Fibroblast of pulmonary artery (primary cell): ENCODE measurements around the gene ATP6V0B.

ENCODE experiments used
- DNase-seq: peaks from one replicate; pipeline ENCODE4 v3.0.0-alpha.2; 2010; ENCODE audit warnings: low read depth
- H3K4me3 ChIP-seq: replicated peaks from 2 replicates; pipeline ENCODE4 v1.5.1; 2011; ENCODE audit warnings: low read depth, mild to moderate bottlenecking, control low read depth, low read length, moderate library complexity
- CTCF ChIP-seq: IDR thresholded peaks from 2 replicates; pipeline ENCODE4 v1.5.1; 2011; ENCODE audit warnings: mild to moderate bottlenecking, control low read depth, low read length, inconsistent platforms; ENCODE audit errors: missing control alignments

Gene ATP6V0B

GRCh38 chr1:43970502-43970901 is 4.3 kb upstream of the ATP6V0B start:
- no peak for DNase-seq
- TF ChIP-seq CTCF, result no peak
- peak overlapping the region; percentile 97 for H3K4me3 ChIP-seq

- peak overlapping the region; percentile 97 for H3K4me3 ChIP-seq
- no peak for DNase-seq
- TF ChIP-seq CTCF, result no peak
Observed at GRCh38 chr1:43970911-43971310, 3.8 kb upstream of the ATP6V0B start.

GRCh38 chr1:43971336-43971980 is 3.3 kb upstream of the ATP6V0B start:
- no peak for DNase-seq
- no peak overlapping the region for H3K4me3 ChIP-seq
- TF ChIP-seq CTCF, result no peak

- no peak for DNase-seq
- H3K4me3 ChIP-seq, result peak overlapping the region; percentile 90
- no peak for TF ChIP-seq CTCF
Observed at GRCh38 chr1:43973981-43974442, 748 bp upstream of the ATP6V0B start.

- DNase-seq, result peak; percentile 25
- TF ChIP-seq CTCF, result no peak
Observed at GRCh38 chr1:43975249-43975961, 645 bp downstream of the ATP6V0B start.

GRCh38 chr1:43976045-43976444 is 1.3 kb downstream of the ATP6V0B start:
- no peak for DNase-seq
- H3K4me3 ChIP-seq, result peak overlapping the region; percentile 90
- TF ChIP-seq CTCF, result no peak

More at GRCh38 chr1:43975249-43975961, 645 bp downstream of the ATP6V0B start:
- peak overlapping the region; percentile 90 for H3K4me3 ChIP-seq
